ENCODE measurements around the gene MANBA. TPM values are rescaled to one million over a fixed set of nuclear protein-coding genes. Genes with fewer than 3 reads are reported as not detected.

Gene MANBA
- total RNA-seq, 1 donor from 2014 or later, result 38.3 TPM

- no peak overlapping the region for H2AFZ ChIP-seq (ENCODE audit: low read depth, low read length)
- H3K4me1 ChIP-seq (ENCODE audit: insufficient read depth, low read length), result no peaks in the 10 kb centered on the region
- no peaks in the 10 kb centered on the region for H4K20me1 ChIP-seq (ENCODE audit: insufficient read depth, low read length)
- Mint-ChIP-seq H3K4me1 (ENCODE audit: low read depth, unreplicated experiment) (no peaks in the 10 kb centered on the region), H3K27me3 (ENCODE audit: low read depth, unreplicated experiment) (no peaks in the 10 kb centered on the region), H3K4me3 (ENCODE audit: unreplicated experiment) (no peak overlapping the region), H3K9me3 (ENCODE audit: unreplicated experiment) (no peaks in the 10 kb centered on the region), H3K36me3 (ENCODE audit: low read depth, unreplicated experiment) (no peaks in the 10 kb centered on the region), H3K27ac (ENCODE audit: unreplicated experiment) (no peak overlapping the region)
- DNase-seq (ENCODE audit: low read depth), result no peak
- H3K4me3 ChIP-seq (ENCODE audit: insufficient read depth, low read depth, low read length), result no peak overlapping the region
- H3K9ac ChIP-seq (ENCODE audit: low read length), result no peak overlapping the region
- H3K36me3 ChIP-seq (ENCODE audit: insufficient read depth, low read length), result peaks cover 4% of the 10 kb centered on the region
- FAIRE-seq, result no peak
- H3K27me3 ChIP-seq (ENCODE audit: insufficient read depth, low read length), result no peaks in the 10 kb centered on the region
- H3K79me2 ChIP-seq (ENCODE audit: insufficient read depth, low read length), result no peaks in the 10 kb centered on the region
- H3K27ac ChIP-seq (ENCODE audit: low read depth, low read length), result no peak overlapping the region
- no peaks in the 10 kb centered on the region for H3K9me3 ChIP-seq (ENCODE audit: insufficient read depth, low read depth, low read length)
- no peak for TF ChIP-seq CTCF (IDR thresholded peaks at IDR 0.05; ENCODE audit: insufficient read depth, low read depth, low read length)
- no peak for TF ChIP-seq EZH2 (IDR thresholded peaks at IDR 0.05; ENCODE audit: insufficient read depth, low read length)
- H3K4me2 ChIP-seq (ENCODE audit: low read length), result no peak overlapping the region
These were observed 113.7 kb downstream of the MANBA start for GRCh38 chr4:102647117-102647516.

- H3K4me3 ChIP-seq (ENCODE audit: insufficient read depth, low read depth, low read length), result no peak overlapping the region
- no peaks in the 10 kb centered on the region for H3K27me3 ChIP-seq (ENCODE audit: insufficient read depth, low read length)
- peaks cover 18% of the 10 kb centered on the region for H3K4me1 ChIP-seq (ENCODE audit: insufficient read depth, low read length)
- no peaks in the 10 kb centered on the region for H4K20me1 ChIP-seq (ENCODE audit: insufficient read depth, low read length)
- peaks cover 14% of the 10 kb centered on the region for H3K36me3 Mint-ChIP-seq (ENCODE audit: low read depth, unreplicated experiment)
- H3K27ac ChIP-seq (ENCODE audit: low read depth, low read length), result no peak overlapping the region
- H3K36me3 ChIP-seq (ENCODE audit: insufficient read depth, low read length), result no peaks in the 10 kb centered on the region
- H3K79me2 ChIP-seq (ENCODE audit: insufficient read depth, low read length), result no peaks in the 10 kb centered on the region
- H3K9me3 ChIP-seq (ENCODE audit: insufficient read depth, low read depth, low read length), result no peaks in the 10 kb centered on the region
- peaks cover 15% of the 10 kb centered on the region for H3K4me1 Mint-ChIP-seq (ENCODE audit: low read depth, unreplicated experiment)
- no peak for FAIRE-seq
- H3K9me3 Mint-ChIP-seq (ENCODE audit: unreplicated experiment), result no peaks in the 10 kb centered on the region
- TF ChIP-seq EZH2 (IDR thresholded peaks at IDR 0.05; ENCODE audit: insufficient read depth, low read length), result no peak
- no peak for TF ChIP-seq CTCF (IDR thresholded peaks at IDR 0.05; ENCODE audit: insufficient read depth, low read depth, low read length)
- peak; percentile 63 for DNase-seq (ENCODE audit: low read depth)
- H3K4me2 ChIP-seq (ENCODE audit: low read length), result no peak overlapping the region
- no peaks in the 10 kb centered on the region for H3K27me3 Mint-ChIP-seq (ENCODE audit: low read depth, unreplicated experiment)
- no peak overlapping the region for H3K9ac ChIP-seq (ENCODE audit: low read length)
- no peak overlapping the region for H2AFZ ChIP-seq (ENCODE audit: low read depth, low read length)
- H3K27ac Mint-ChIP-seq (ENCODE audit: unreplicated experiment), result no peak overlapping the region
- H3K4me3 Mint-ChIP-seq (ENCODE audit: unreplicated experiment), result peak overlapping the region; percentile 51
These were observed 118.0 kb downstream of the MANBA start for GRCh38 chr4:102642631-102643298.

GRCh38 chr4:102641793-102642192 lies 119.0 kb downstream of the MANBA start:
- peaks cover 22% of the 10 kb centered on the region for H3K36me3 Mint-ChIP-seq (ENCODE audit: low read depth, unreplicated experiment)
- H3K4me2 ChIP-seq (ENCODE audit: low read length), result no peak overlapping the region
- no peaks in the 10 kb centered on the region for H3K27me3 Mint-ChIP-seq (ENCODE audit: low read depth, unreplicated experiment)
- H3K79me2 ChIP-seq (ENCODE audit: insufficient read depth, low read length), result no peaks in the 10 kb centered on the region
- no peak overlapping the region for H3K4me3 Mint-ChIP-seq (ENCODE audit: unreplicated experiment)
- H3K9me3 ChIP-seq (ENCODE audit: insufficient read depth, low read depth, low read length), result no peaks in the 10 kb centered on the region
- H3K9me3 Mint-ChIP-seq (ENCODE audit: unreplicated experiment), result no peaks in the 10 kb centered on the region
- no peaks in the 10 kb centered on the region for H3K36me3 ChIP-seq (ENCODE audit: insufficient read depth, low read length)
- no peak overlapping the region for H3K27ac ChIP-seq (ENCODE audit: low read depth, low read length)
- no peak for FAIRE-seq
- no peak overlapping the region for H3K9ac ChIP-seq (ENCODE audit: low read length)
- no peaks in the 10 kb centered on the region for H3K27me3 ChIP-seq (ENCODE audit: insufficient read depth, low read length)
- DNase-seq (ENCODE audit: low read depth), result no peak
- TF ChIP-seq CTCF (IDR thresholded peaks at IDR 0.05; ENCODE audit: insufficient read depth, low read depth, low read length) (no peak), EZH2 (IDR thresholded peaks at IDR 0.05; ENCODE audit: insufficient read depth, low read length) (no peak)
- peaks cover 15% of the 10 kb centered on the region for H3K4me1 Mint-ChIP-seq (ENCODE audit: low read depth, unreplicated experiment)
- H3K27ac Mint-ChIP-seq (ENCODE audit: unreplicated experiment), result no peak overlapping the region
- no peaks in the 10 kb centered on the region for H4K20me1 ChIP-seq (ENCODE audit: insufficient read depth, low read length)
- H3K4me3 ChIP-seq (ENCODE audit: insufficient read depth, low read depth, low read length), result no peak overlapping the region
- H2AFZ ChIP-seq (ENCODE audit: low read depth, low read length), result no peak overlapping the region
- H3K4me1 ChIP-seq (ENCODE audit: insufficient read depth, low read length), result peaks cover 18% of the 10 kb centered on the region

Data from astrocyte (in vitro differentiated cells and primary cell).